Measurements from ENCODE around the gene ABHD17A. TPM values are rescaled to one million over a fixed set of nuclear protein-coding genes. Genes with fewer than 3 reads are reported as not detected.
A peak's percentile ranks its signal among the peaks of the same experiment; 100 is the strongest.

The ABHD17A gene
- total and polyA plus RNA-seq, 2 of the 8 experiments (the other 6 are each of a cell fraction or from before 2014, with no cell fraction given) = 41.2 to 87.4 TPM

- DNase-seq (ENCODE audit: low read depth in 1 of 2, low spot score in 2 of 2) = no peak
- peak overlapping the region; percentile 75 to 81 for H3K4me2 ChIP-seq (ENCODE audit: insufficient read depth in 1 of 2, low read depth in 2 of 2, low read length in 2 of 2)
- H3K4ac ChIP-seq (replicated peaks; ENCODE audit: insufficient read length, low read depth, low read length) = peak overlapping the region; percentile 63
- peaks cover 15% of the 10 kb centered on the region for H3K79me1 ChIP-seq (ENCODE audit: low read depth, low read length)
- H3K27ac ChIP-seq (ENCODE audit: low read depth, low read length) = peak overlapping the region; percentile 84
- H4K91ac ChIP-seq (replicated peaks; ENCODE audit: insufficient read length, low read length) = no peak overlapping the region
- no peak overlapping the region for H2BK20ac ChIP-seq (ENCODE audit: low read length)
- peaks cover 9 to 20% of the 10 kb centered on the region in 2 experiments for H4K20me1 ChIP-seq (replicated peaks in 1 of 2; ENCODE audit: control insufficient read depth in 1 of 2, insufficient read depth in 2 of 2, low read length in 2 of 2)
- H3K27me3 ChIP-seq (replicated peaks in 1 of 4; ENCODE audit: control insufficient read depth in 3 of 4, extremely low read depth in 1 of 4, insufficient read depth in 3 of 4, low read length in 3 of 4) = no peaks in the 10 kb centered on the region
- H2AFZ ChIP-seq (ENCODE audit: low read length) = no peak overlapping the region
- H4K5ac ChIP-seq (ENCODE audit: insufficient read length, low read depth, low read length) = no peak overlapping the region
- peak overlapping the region in 3 of 4 experiments; percentile 45 to 79 (median 77); a peak in 5 of 7 replicates for H3K9ac ChIP-seq (replicated peaks in 1 of 4; ENCODE audit: extremely low read depth in 1 of 4, low read depth in 3 of 4, low read length in 3 of 4)
- H3K79me2 ChIP-seq (ENCODE audit: control insufficient read depth in 1 of 2, insufficient read depth in 2 of 2, low read length in 2 of 2) = peaks cover 12 to 50% of the 10 kb centered on the region in 2 experiments; a peak in 3 of 4 replicates
- H3K4me1 ChIP-seq (replicated peaks in 1 of 4; ENCODE audit: control insufficient read depth in 3 of 4, insufficient read depth in 4 of 4, low read length in 3 of 4) = peaks cover 0 to 9% (median 8%) of the 10 kb centered on the region in 4 experiments; a peak in 5 of 7 replicates
- peaks cover 3% of the 10 kb centered on the region for H3K23me2 ChIP-seq (ENCODE audit: low read depth, low read length)
- ChIA-PET CTCF (ENCODE audit: partially characterized antibody) (interaction anchor here (0.6 to 2.5 kb wide), 5 partner anchors 8 to 592 kb away, joined by 3 to 8 read pairs (median 5); no protein-coding TSS in a partner anchor), POLR2A (ENCODE audit: partially characterized antibody) (interaction anchor here (0.5 to 2.0 kb wide), 27 partner anchors 8 to 344 kb away, joined by 3 to 9 read pairs (median 3); partner anchors contain the start of gene ABHD17A)
- no peak overlapping the region for H3K23ac ChIP-seq (ENCODE audit: insufficient read length)
- peaks cover 0 to 4% (median under 1%) of the 10 kb centered on the region in 4 experiments; a peak in 1 of 8 replicates for H3K36me3 ChIP-seq (ENCODE audit: control insufficient read depth in 2 of 4, insufficient read depth in 4 of 4, low read length in 3 of 4)
- WGBS, 2 experiments (ENCODE audit: extremely low coverage in 1 of 2, insufficient coverage in 1 of 2, insufficient read length in 1 of 2, insufficient replicate concordance in 2 of 2, low coverage in 1 of 2, low lambda C conversion rate in 2 of 2, missing lambda C conversion rate in 1 of 2) = 82% methylated on average over 14 of the region's 15 CpGs; no CpG with 5 or more reads in 1 of the 2 experiments
- no peak overlapping the region for H3K18ac ChIP-seq (ENCODE audit: extremely low read depth, low read length)
- H2BK120ac ChIP-seq (replicated peaks; ENCODE audit: low read depth, low read length) = no peak overlapping the region
- FAIRE-seq = no peak
- no peak overlapping the region for H2BK12ac ChIP-seq (ENCODE audit: low read depth, low read length)
- peak overlapping the region; percentile 76 for H4K8ac ChIP-seq (ENCODE audit: extremely low read depth, insufficient read depth, low read length)
- peak overlapping the region; percentile 51 to 71 (median 58) for H3K4me3 ChIP-seq (ENCODE audit: extremely low read depth in 1 of 4, insufficient read depth in 2 of 4, low read depth in 3 of 4, low read length in 4 of 4)
- H3K9me3 ChIP-seq (ENCODE audit: insufficient read depth in 2 of 2, low read depth in 1 of 2, low read length in 1 of 2) = no peaks in the 10 kb centered on the region
- no peak overlapping the region for H2BK15ac ChIP-seq (ENCODE audit: low read length)
- 0 out of 2 replicates have a peak overlapping the region, but pooled peaks have one; percentile 60 for H2AK5ac ChIP-seq (ENCODE audit: low read depth, low read length)
- peak overlapping the region; percentile 89; the same call in 1 of the 2 replicates for H2BK5ac ChIP-seq (ENCODE audit: low read depth, low read length)
- H3K14ac ChIP-seq (ENCODE audit: insufficient read length) = no peak overlapping the region
- no peak overlapping the region for H3K56ac ChIP-seq (replicated peaks; ENCODE audit: insufficient read length, low read depth, low read length)
- TF ChIP-seq POLR2A (IDR thresholded peaks at IDR 0.05; ENCODE audit: control extremely low read depth in 1 of 2, low read depth in 2 of 2, low read length in 2 of 2) = no peak; a peak in 1 of 3 replicates
- TF ChIP-seq POLR2AphosphoS5 (IDR thresholded peaks at IDR 0.05; ENCODE audit: low read depth, low read length) = no peak
- no peak for TF ChIP-seq TAF1 (IDR thresholded peaks at IDR 0.05; ENCODE audit: low read depth, low read length)
- TF ChIP-seq RBBP5 (IDR thresholded peaks at IDR 0.05; ENCODE audit: borderline replicate concordance, low read depth, low read length) = no peak
- no peak for TF ChIP-seq ASH2L (IDR thresholded peaks at IDR 0.05; ENCODE audit: low read length)
- TF ChIP-seq BRCA1 (IDR thresholded peaks at IDR 0.05; ENCODE audit: low read depth, low read length) = no peak
- TF ChIP-seq EGR1 (IDR thresholded peaks at IDR 0.05; ENCODE audit: borderline replicate concordance, low read depth, low read length) = no peak
- TF ChIP-seq TEAD4 (IDR thresholded peaks at IDR 0.05; ENCODE audit: low read depth, low read length) = no peak
- TF ChIP-seq POU5F1 (IDR thresholded peaks at IDR 0.05; ENCODE audit: low read depth, low read length) = no peak
- no peak for TF ChIP-seq SUZ12 (IDR thresholded peaks at IDR 0.05; ENCODE audit: low read length)
- TF ChIP-seq EP300 (IDR thresholded peaks at IDR 0.05; ENCODE audit: borderline replicate concordance in 1 of 2, low read depth in 2 of 2, low read length in 2 of 2) = no peak
- no peak for TF ChIP-seq TBP (IDR thresholded peaks at IDR 0.05; ENCODE audit: low read depth, low read length)
- no peak for TF ChIP-seq SAP30 (IDR thresholded peaks at IDR 0.05; ENCODE audit: insufficient read depth, insufficient replicate concordance, low read length)
Measured at GRCh38 chr19:1905863-1906375, 20.6 kb upstream of the ABHD17A start.
